Fibroblast of lung (primary cell): ENCODE measurements around the gene CACNB1.

Experiments
- EZH2 ChIP-seq: IDR thresholded peaks from 2 replicates; pipeline ENCODE4 v1.5.1; 2012; ENCODE audit warnings: low read length, control low read depth, mild to moderate bottlenecking; ENCODE audit errors: missing control alignments
- TF ChIP-seq, protein P1 (sequence below), 2 donors: IDR thresholded peaks in 1 of 2; conservative IDR thresholded peaks in 1 of 2; 1 replicate in 1 of 2; 2 replicates in 1 of 2; pipeline ENCODE4 v1.5.1; 2011 to 2012; ENCODE audit warnings: low read length in 2 of 2, control low read depth in 1 of 2, inconsistent platforms in 1 of 2, low read depth in 1 of 2, mild to moderate bottlenecking in 1 of 2

GRCh38 chr17:39225308-39225958 is 28.0 kb upstream of the CACNB1 start, which contains the start of gene STAC2:
- TF ChIP-seq, protein P1, sequence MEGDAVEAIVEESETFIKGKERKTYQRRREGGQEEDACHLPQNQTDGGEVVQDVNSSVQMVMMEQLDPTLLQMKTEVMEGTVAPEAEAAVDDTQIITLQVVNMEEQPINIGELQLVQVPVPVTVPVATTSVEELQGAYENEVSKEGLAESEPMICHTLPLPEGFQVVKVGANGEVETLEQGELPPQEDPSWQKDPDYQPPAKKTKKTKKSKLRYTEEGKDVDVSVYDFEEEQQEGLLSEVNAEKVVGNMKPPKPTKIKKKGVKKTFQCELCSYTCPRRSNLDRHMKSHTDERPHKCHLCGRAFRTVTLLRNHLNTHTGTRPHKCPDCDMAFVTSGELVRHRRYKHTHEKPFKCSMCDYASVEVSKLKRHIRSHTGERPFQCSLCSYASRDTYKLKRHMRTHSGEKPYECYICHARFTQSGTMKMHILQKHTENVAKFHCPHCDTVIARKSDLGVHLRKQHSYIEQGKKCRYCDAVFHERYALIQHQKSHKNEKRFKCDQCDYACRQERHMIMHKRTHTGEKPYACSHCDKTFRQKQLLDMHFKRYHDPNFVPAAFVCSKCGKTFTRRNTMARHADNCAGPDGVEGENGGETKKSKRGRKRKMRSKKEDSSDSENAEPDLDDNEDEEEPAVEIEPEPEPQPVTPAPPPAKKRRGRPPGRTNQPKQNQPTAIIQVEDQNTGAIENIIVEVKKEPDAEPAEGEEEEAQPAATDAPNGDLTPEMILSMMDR (conservative IDR thresholded peaks at IDR 0.05 in 1 of 2, IDR thresholded peaks at IDR 0.05 in 1 of 2; ENCODE audit: low read depth in 1 of 2, low read length in 2 of 2) = no peak
- TF ChIP-seq EZH2 = peak; percentile 81
